ENCODE data around the gene SPATA21. TPM values are rescaled to one million over a fixed set of nuclear protein-coding genes. Genes with fewer than 3 reads are reported as not detected.

Gene SPATA21
- polyA plus RNA-seq, 3 donors, result not detected

GRCh38 chr1:16369821-16370220, 67.4 kb downstream of the SPATA21 start:
- Histone ChIP-seq H3K79me2 (ENCODE audit: insufficient read depth, low read length) (peaks cover 75% of the 10 kb centered on the region), H3K4me2 (replicated peaks; ENCODE audit: extremely low read depth, low read length, poor library complexity, severe bottlenecking) (no peak overlapping the region), H2AFZ (ENCODE audit: insufficient read depth, low read depth, low read length, poor library complexity, severe bottlenecking) (no peak overlapping the region), H3K9ac (ENCODE audit: insufficient read depth, low read length, poor library complexity, severe bottlenecking) (no peak overlapping the region), H4K20me1 (ENCODE audit: insufficient read depth, low read length) (peaks cover 73% of the 10 kb centered on the region), H3K4me1 (ENCODE audit: control insufficient read depth in 1 of 2, insufficient read depth in 2 of 2, low read length in 2 of 2) (peaks cover 56 to 80% of the 10 kb centered on the region in 2 donors), H3K27me3 (ENCODE audit: control insufficient read depth in 2 of 2, insufficient read depth in 2 of 2, low read length in 2 of 2) (no peaks in the 10 kb centered on the region), H3K36me3 (replicated peaks in 1 of 2; ENCODE audit: control insufficient read depth in 1 of 2, insufficient read depth in 2 of 2, low read length in 2 of 2) (no peaks in the 10 kb centered on the region), H3K27ac (ENCODE audit: low read depth in 1 of 2, low read length in 2 of 2) (no peak overlapping the region), H3K9me3 (replicated peaks in 1 of 2; ENCODE audit: control insufficient read depth in 1 of 2, insufficient read depth in 1 of 2, low read length in 2 of 2) (no peaks in the 10 kb centered on the region), H3K4me3 (replicated peaks in 1 of 3; ENCODE audit: low read depth in 2 of 3, low read length in 3 of 3) (no peak overlapping the region)
- intact Hi-C loops (cut with micrococcal nuclease), result loop anchor here in 1 of 2 donors (2.0 to 10.0 kb wide), 4 partner anchors 21 to 848 kb away; partner anchors contain the start of genes CASP9 and NECAP2
- no peak for TF ChIP-seq CTCF (IDR thresholded peaks at IDR 0.05)
- Mint-ChIP-seq H3K9me3 (no peaks in the 10 kb centered on the region), H3K36me3 (peaks cover 19 to 23% of the 10 kb centered on the region in 2 donors), H3K27me3 (ENCODE audit: low read depth in 3 of 3) (no peaks in the 10 kb centered on the region), H3K27ac (peak overlapping the region in 1 of 7 donors; percentile 58), H3K4me3 (no peak overlapping the region), H3K4me1 (peaks cover 71% of the 10 kb centered on the region)
- 38% methylated on average over 3 of the region's 4 CpGs for WGBS (ENCODE audit: insufficient coverage)
- no peak for DNase-seq

GRCh38 chr1:16367968-16368890, 69.0 kb downstream of the SPATA21 start:
- H4K20me1 ChIP-seq (ENCODE audit: insufficient read depth, low read length), result peaks cover 57% of the 10 kb centered on the region
- no peaks in the 10 kb centered on the region for H3K27me3 Mint-ChIP-seq (ENCODE audit: low read depth in 3 of 3)
- H3K27ac Mint-ChIP-seq, result peak overlapping the region; percentile 98 to 100 (median 99)
- H3K4me1 Mint-ChIP-seq, result peaks cover 73% of the 10 kb centered on the region
- H3K4me2 ChIP-seq (replicated peaks; ENCODE audit: extremely low read depth, low read length, poor library complexity, severe bottlenecking), result peak overlapping the region; percentile 87
- no peaks in the 10 kb centered on the region for H3K36me3 ChIP-seq (replicated peaks in 1 of 2; ENCODE audit: control insufficient read depth in 1 of 2, insufficient read depth in 2 of 2, low read length in 2 of 2)
- peak overlapping the region; percentile 96 for H3K4me3 Mint-ChIP-seq
- H3K9me3 ChIP-seq (replicated peaks in 1 of 2; ENCODE audit: control insufficient read depth in 1 of 2, insufficient read depth in 1 of 2, low read length in 2 of 2), result no peaks in the 10 kb centered on the region
- H3K79me2 ChIP-seq (ENCODE audit: insufficient read depth, low read length), result peaks cover 59% of the 10 kb centered on the region
- peak overlapping the region; percentile 92 to 99 for H3K27ac ChIP-seq (ENCODE audit: low read depth in 1 of 2, low read length in 2 of 2)
- DNase-seq, result no peak
- H3K36me3 Mint-ChIP-seq, result peaks cover 13 to 14% of the 10 kb centered on the region in 2 donors
- H2AFZ ChIP-seq (ENCODE audit: insufficient read depth, low read depth, low read length, poor library complexity, severe bottlenecking), result peak overlapping the region; percentile 65
- TF ChIP-seq CTCF (IDR thresholded peaks at IDR 0.05), result no peak
- no peaks in the 10 kb centered on the region for H3K9me3 Mint-ChIP-seq
- H3K4me3 ChIP-seq (replicated peaks in 1 of 3; ENCODE audit: low read depth in 2 of 3, low read length in 3 of 3), result peak overlapping the region; percentile 78 to 98 (median 87)
- peaks cover 64 to 83% of the 10 kb centered on the region in 2 donors for H3K4me1 ChIP-seq (ENCODE audit: control insufficient read depth in 1 of 2, insufficient read depth in 2 of 2, low read length in 2 of 2)
- peak overlapping the region; percentile 99 for H3K9ac ChIP-seq (ENCODE audit: insufficient read depth, low read length, poor library complexity, severe bottlenecking)
- H3K27me3 ChIP-seq (ENCODE audit: control insufficient read depth in 2 of 2, insufficient read depth in 2 of 2, low read length in 2 of 2), result no peaks in the 10 kb centered on the region
- intact Hi-C loops (cut with micrococcal nuclease), result loop anchor here in 1 of 2 donors (2.0 to 10.0 kb wide), 4 partner anchors 15 to 846 kb away; partner anchors contain the start of genes CASP9, FBXO42 and NECAP2
- 2% methylated on average over 16 of the region's 24 CpGs for WGBS (ENCODE audit: insufficient coverage)

Data from CD14-positive monocyte (primary cell).